EH (cell line): ENCODE results near the gene FAM3B.

ENCODE experiments used
- DNase-seq: peaks from one replicate; pipeline ENCODE4 v3.0.0-alpha.2; 2015; ENCODE audit warnings: low read depth

The FAM3B gene

DNA sequence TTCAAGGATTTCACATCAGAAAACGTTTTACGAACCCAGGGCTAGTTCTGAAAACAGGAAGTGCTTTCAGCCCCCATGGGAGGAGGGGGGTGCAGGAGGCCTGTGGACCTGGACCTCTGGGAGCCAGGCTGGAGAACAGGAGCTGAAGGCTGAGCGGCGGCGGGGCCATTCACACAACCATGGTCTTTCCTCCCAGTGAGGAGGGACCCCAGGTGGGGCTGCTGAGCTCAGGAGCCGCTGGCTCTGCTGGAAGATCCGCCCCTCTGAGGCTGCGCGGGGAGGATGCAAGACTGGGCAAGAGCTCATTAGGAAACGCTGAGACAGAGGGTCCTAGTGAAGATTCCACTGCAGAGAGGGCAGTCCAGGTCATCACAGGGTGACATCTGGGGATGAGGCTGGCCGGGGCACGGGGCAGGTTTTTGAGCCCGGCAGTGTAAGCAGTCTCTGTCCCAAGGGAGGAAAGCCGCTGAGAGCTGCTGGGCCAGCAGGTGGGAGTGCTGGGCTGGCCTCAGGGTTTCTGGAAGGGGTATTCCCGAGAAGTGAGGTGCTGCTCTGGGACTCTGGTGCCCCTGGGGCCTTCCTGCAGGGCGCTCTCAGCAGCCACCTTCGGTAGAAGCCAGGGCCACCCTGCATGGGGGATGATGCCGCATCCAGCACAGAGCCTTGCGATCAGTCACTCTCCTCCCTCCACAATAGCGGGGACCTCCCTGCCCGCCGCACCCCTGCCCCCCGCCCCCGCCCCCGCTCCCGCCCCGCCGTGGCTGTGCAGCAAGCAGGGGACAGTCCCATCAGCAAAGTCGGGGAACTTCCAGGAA, 52.7 kb downstream of the FAM3B start:
- DNase-seq, result no peak

- DNase-seq, result no peak
Observed at GRCh38 chr21:41369920-41370839, 53.6 kb downstream of the FAM3B start.

GRCh38 chr21:41370840-41371684, 54.5 kb downstream of the FAM3B start:
- peak; percentile 27 for DNase-seq

- DNase-seq, result no peak
Observed at GRCh38 chr21:41371685-41372030, 55.1 kb downstream of the FAM3B start.

- DNase-seq, result no peak
Observed at GRCh38 chr21:41373253-41373652, 56.7 kb downstream of the FAM3B start.

- DNase-seq, result no peak
Observed at GRCh38 chr21:41373763-41374162, 57.2 kb downstream of the FAM3B start.

DNA sequence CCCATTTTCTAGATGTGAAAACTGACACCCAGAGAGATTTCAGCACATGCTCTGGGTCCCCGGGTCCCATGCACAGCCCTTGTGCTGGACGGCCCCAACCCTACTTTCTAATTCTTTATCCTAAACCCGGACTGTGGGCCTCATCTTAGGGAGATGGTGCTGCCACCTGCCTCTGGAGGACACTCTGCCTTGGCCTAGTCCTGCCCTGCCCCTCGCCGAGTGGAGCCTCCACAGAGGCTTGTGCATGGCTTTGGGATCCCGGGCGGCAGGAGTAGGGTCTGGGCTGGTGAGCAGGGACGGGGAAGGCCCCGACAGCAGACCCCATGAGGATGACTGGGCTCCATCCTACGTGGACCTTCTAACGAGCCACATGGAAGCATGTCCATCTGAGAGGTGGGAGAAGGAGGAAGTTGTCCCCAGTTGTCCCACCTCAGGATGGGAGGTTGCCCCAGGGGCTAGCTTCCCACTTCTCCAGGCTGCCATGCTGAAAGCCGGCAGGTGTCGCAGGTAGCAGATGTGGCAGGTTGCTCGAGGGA, 57.6 kb downstream of the FAM3B start:
- no peak for DNase-seq

DNA sequence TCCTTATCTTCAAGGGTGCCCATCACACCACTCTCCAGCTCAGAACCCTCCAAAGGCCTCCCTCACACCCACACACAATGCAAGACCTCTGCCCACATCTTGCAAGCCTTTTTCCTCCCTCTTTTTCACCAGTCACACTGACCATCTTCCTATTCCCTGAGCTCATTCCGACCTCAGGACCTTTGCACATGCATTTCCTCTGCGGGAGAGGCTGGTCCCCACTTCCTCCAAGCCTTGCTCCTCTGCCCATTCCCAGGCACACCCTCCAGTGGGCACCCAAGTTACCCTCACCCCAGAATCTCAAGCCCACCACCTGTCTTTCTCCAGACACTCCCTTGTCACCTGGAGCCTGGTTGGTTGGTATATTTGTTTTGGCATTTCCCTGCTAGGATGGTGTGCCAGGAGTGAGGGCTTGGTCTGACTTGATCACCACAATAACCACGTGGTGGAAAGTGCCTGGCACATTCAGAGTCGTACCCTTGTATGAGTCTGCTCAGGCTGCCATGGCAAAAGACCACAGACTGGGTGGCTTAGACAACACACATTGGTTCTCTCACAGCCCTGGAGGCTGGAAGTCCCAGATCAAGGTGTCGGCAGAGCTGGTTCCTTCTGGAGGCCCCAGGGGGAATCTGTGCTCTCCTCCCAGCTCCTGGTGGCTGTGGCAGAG, 58.4 kb downstream of the FAM3B start:
- DNase-seq, result no peak

DNA sequence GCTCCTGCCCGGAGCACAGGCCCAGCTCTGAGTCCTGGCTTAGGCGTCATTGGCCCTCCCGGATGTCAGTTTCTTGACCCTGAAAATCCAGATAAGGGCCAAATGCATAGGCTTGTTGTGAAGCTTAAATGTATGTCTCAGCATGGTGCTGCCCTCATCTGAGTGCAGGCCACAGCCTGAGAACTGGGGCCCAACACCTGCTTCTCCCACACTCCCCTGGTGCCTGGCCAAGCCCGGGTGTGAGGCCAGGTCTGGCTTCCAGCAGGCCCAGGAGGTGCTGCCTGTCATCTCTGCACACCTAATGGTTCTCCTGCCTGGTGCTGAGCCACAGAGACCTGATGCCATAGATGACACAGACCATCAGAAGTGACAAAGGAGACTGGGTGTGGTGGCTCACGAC, 59.3 kb downstream of the FAM3B start:
- DNase-seq, result no peak

- no peak for DNase-seq
Observed at GRCh38 chr21:41377715-41378114, 61.1 kb downstream of the FAM3B start.

GRCh38 chr21:41378849-41379248, 62.2 kb downstream of the FAM3B start:
- DNase-seq, result no peak

GRCh38 chr21:41379901-41380300, 63.3 kb downstream of the FAM3B start:
- no peak for DNase-seq

- peak; percentile 10 for DNase-seq
Observed at GRCh38 chr21:41381731-41382130, 65.1 kb downstream of the FAM3B start.

DNA sequence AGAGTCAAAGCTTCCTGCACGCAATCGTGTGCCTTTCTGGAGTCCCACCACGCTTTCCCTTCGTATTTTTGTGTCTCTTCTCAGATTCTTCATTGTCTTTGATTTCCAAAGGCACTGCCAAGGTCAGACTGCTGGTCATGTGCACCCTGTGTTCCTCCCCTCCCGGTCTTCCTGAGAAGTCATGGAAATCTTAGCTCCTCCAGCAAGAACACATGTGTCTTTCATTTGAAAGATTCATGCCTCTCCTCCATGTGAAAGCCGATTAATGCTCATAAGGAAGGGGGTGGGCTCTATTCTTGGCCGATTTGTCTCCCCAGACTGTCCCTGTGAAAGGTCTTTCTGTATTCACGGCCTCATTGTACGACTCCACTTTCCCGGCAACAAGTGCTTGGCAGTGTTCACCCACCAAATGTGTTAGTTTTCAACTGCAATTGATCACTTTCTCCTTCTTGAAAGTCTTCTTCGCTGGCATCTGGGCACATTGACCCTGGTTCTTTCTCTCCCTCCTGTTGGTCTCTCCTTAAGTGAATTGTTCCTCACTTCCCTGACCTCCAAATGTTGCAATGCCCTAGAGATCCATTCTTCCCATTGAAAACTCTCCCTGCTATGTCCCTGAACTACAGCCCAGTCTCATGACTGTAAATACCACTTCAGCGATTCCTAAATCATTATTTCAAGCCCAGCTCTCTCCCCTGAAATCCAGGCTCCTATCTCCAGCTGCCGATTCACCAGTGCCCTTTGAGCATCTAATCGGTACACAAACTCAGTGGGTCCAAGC, 70.6 kb downstream of the FAM3B start:
- no peak for DNase-seq

GRCh38 chr21:41387824-41388223, 71.2 kb downstream of the FAM3B start:
- DNase-seq, result no peak

- DNase-seq, result no peak
Observed at GRCh38 chr21:41388259-41388658, 71.7 kb downstream of the FAM3B start.

- no peak for DNase-seq
Observed at GRCh38 chr21:41390043-41390639, 73.5 kb downstream of the FAM3B start.

- no peak for DNase-seq
Observed at GRCh38 chr21:41393876-41394465, 77.4 kb downstream of the FAM3B start.

GRCh38 chr21:41396558-41397075, 80.0 kb downstream of the FAM3B start:
- peak; percentile 5 for DNase-seq

DNA sequence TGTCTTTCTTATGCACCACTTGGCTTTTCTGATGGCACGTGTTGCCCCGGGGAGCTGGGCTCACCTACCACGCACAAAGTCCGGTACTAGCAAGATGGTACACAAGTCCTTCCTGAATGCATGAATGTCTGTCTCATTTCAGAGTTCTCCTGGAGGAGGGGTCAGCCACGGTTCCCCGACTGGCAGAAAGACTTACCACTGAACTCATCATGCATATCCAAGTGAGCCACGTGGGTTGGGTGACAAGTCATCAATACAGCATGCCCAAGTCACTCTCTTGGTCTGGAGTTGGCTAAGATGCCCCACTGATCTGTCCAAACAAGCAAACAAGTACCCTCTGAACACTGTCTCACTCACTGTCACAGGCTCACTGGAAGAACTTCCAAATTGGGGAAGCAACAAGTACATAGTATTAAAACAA, 80.9 kb downstream of the FAM3B start:
- DNase-seq, result no peak
